Osteocyte (in vitro differentiated cells): ENCODE measurements around the gene SENP2. TPM values are rescaled to one million over a fixed set of nuclear protein-coding genes. Genes with fewer than 3 reads are reported as not detected.
"Not testable (repeated sequence)": the region's sequence is repeated elsewhere in the genome, so short reads cannot be mapped to it uniquely, and the experiment has no call there.

ENCODE experiments used
- DNase-seq: peaks from one replicate; pipeline ENCODE4 v3.0.0; 2021; ENCODE audit warnings: mixed read lengths; ENCODE audit not compliant: unreplicated experiment; ENCODE audit errors: extremely low spot score
- H3K27ac Mint-ChIP-seq: one replicate; pipeline ENCODE4 v1.8.0; 2021; ENCODE audit warnings: mild to moderate bottlenecking, mixed read lengths; ENCODE audit not compliant: unreplicated experiment
- H3K27me3 Mint-ChIP-seq: one replicate; pipeline ENCODE4 v1.8.0; 2021; ENCODE audit warnings: mixed read lengths; ENCODE audit not compliant: unreplicated experiment
- H3K36me3 Mint-ChIP-seq: one replicate; pipeline ENCODE4 v1.8.0; 2021; ENCODE audit warnings: mixed read lengths; ENCODE audit not compliant: unreplicated experiment
- H3K4me1 Mint-ChIP-seq: one replicate; pipeline ENCODE4 v1.8.0; 2021; ENCODE audit warnings: mixed read lengths; ENCODE audit not compliant: unreplicated experiment
- H3K4me3 Mint-ChIP-seq: one replicate; pipeline ENCODE4 v1.8.0; 2021; ENCODE audit warnings: mild to moderate bottlenecking, moderate library complexity, mixed read lengths; ENCODE audit not compliant: unreplicated experiment
- H3K9me3 Mint-ChIP-seq: one replicate; pipeline ENCODE4 v1.8.0; 2021; ENCODE audit warnings: mixed read lengths; ENCODE audit not compliant: unreplicated experiment
- CTCF ChIP-seq: fragments of 200-600 bp; sonication (generic); IDR thresholded peaks from 2 replicates; pipeline ENCODE4 v1.5.0; 2021; ENCODE audit warnings: antibody characterized with exemption, mild to moderate bottlenecking, moderate library complexity
- total RNA-seq: library from RNA; stranded (reverse); gene quantifications from 2 replicates; pipeline ENCODE4 v1.2.1, GENCODE V29; 2021

Gene SENP2
- total RNA-seq, 1 donor from 2014 or later: 42.7 TPM

GRCh38 chr3:185572183-185572582 is 13.9 kb upstream of the SENP2 start:
- no peak for TF ChIP-seq CTCF
- peaks cover 4% of the 10 kb centered on the region for H3K4me1 Mint-ChIP-seq
- no peak for DNase-seq
- H3K27ac Mint-ChIP-seq: no peak overlapping the region
- no peak overlapping the region for H3K4me3 Mint-ChIP-seq
- H3K9me3 Mint-ChIP-seq: peaks cover 6% of the 10 kb centered on the region
- peaks cover 9% of the 10 kb centered on the region for H3K27me3 Mint-ChIP-seq
- no peaks in the 10 kb centered on the region for H3K36me3 Mint-ChIP-seq

GRCh38 chr3:185575108-185575869 is 10.8 kb upstream of the SENP2 start:
- DNase-seq, H3K9me3 Mint-ChIP-seq, H3K36me3 Mint-ChIP-seq, H3K4me1 Mint-ChIP-seq, H3K27ac Mint-ChIP-seq, H3K4me3 Mint-ChIP-seq: not testable (repeated sequence)
- peaks cover 13% of the 10 kb centered on the region for H3K27me3 Mint-ChIP-seq
- TF ChIP-seq CTCF: peak; percentile 62

- DNase-seq: no peak
- H3K9me3 Mint-ChIP-seq: no peaks in the 10 kb centered on the region
- no peak for TF ChIP-seq CTCF
- H3K27me3 Mint-ChIP-seq: peaks cover 15% of the 10 kb centered on the region
- H3K27ac Mint-ChIP-seq: no peak overlapping the region
- H3K4me1 Mint-ChIP-seq: peaks cover 14% of the 10 kb centered on the region
- H3K36me3 Mint-ChIP-seq: no peaks in the 10 kb centered on the region
- H3K4me3 Mint-ChIP-seq: no peak overlapping the region
Measured at GRCh38 chr3:185582236-185582635, 3.9 kb upstream of the SENP2 start.

- DNase-seq: no peak
- no peak overlapping the region for H3K4me3 Mint-ChIP-seq
- peaks cover 15% of the 10 kb centered on the region for H3K27me3 Mint-ChIP-seq
- H3K9me3 Mint-ChIP-seq: no peaks in the 10 kb centered on the region
- no peak for TF ChIP-seq CTCF
- H3K36me3 Mint-ChIP-seq: no peaks in the 10 kb centered on the region
- H3K4me1 Mint-ChIP-seq: peaks cover 14% of the 10 kb centered on the region
- H3K27ac Mint-ChIP-seq: no peak overlapping the region
Measured at GRCh38 chr3:185582871-185583270, 3.2 kb upstream of the SENP2 start.

GRCh38 chr3:185583925-185584324 is 2.2 kb upstream of the SENP2 start:
- no peak for TF ChIP-seq CTCF
- H3K27me3 Mint-ChIP-seq: peaks cover 15% of the 10 kb centered on the region
- H3K4me1 Mint-ChIP-seq: peaks cover 22% of the 10 kb centered on the region
- H3K36me3 Mint-ChIP-seq: no peaks in the 10 kb centered on the region
- no peak overlapping the region for H3K4me3 Mint-ChIP-seq
- no peak overlapping the region for H3K27ac Mint-ChIP-seq
- no peak for DNase-seq
- no peaks in the 10 kb centered on the region for H3K9me3 Mint-ChIP-seq
